Measurements from ENCODE around the gene HSFX3.
"Not testable (repeated sequence)": the region's sequence is repeated elsewhere in the genome, so short reads cannot be mapped to it uniquely, and the experiment has no call there.

Gene HSFX3

DNA sequence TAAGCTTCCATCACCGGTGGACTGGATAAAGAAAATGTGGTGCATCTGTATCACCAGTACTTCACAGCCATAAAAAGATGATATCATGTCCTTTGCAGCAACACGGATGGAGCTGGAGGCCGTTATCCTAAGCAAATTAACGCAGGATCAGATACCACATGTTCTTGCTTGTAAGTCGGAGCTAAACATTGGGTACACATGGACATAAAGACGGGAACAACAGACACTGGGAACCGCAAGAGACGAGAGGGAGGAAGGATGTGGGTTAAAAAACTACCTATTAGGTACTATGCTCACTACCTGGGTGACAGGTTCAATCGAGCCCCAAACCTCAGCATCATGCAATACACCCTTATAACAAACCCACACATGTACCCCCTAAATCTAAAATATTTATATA, 28.3 kb downstream of the HSFX3 start:
- DNase-seq (ENCODE audit: low read depth) = no peak
- no peak overlapping the region for H3K4me3 ChIP-seq (ENCODE audit: low read depth, low read length)

DNA sequence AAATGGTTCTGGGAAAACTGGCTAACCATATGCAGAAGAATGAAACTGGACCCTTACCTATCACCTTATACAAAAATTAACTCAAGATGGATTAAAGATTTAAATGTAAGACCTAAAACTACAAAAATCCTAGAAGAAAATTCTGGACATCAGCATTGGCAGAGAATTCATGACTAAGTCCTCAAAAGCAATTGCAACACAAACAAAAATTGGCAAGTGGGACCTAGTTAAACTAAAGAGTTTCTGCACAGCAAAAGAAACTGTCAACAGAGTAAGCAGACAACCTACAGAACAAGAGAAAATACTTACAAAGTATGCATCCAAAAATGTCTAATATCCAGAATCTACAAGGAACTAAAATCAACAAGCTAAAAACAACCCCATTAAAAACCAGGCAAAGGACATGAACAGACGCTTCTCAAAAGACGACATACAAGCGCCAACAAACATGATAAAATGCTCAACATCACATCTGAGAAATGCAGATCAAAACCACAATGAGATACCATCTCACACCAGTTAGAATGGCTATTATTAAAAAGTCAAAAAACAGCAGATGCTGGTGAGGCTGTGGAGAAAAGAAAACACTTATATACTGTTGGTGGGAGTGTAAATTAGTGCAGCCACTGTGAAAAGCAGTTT, 29.0 kb downstream of the HSFX3 start:
- DNase-seq (ENCODE audit: low read depth); H3K4me3 ChIP-seq (ENCODE audit: low read depth, low read length): not testable (repeated sequence)

- no peak overlapping the region for H3K4me3 ChIP-seq (ENCODE audit: low read depth, low read length)
- DNase-seq (ENCODE audit: low read depth) = no peak
Measured at GRCh38 chrX:149518236-149518635, 31.5 kb downstream of the HSFX3 start.

DNA sequence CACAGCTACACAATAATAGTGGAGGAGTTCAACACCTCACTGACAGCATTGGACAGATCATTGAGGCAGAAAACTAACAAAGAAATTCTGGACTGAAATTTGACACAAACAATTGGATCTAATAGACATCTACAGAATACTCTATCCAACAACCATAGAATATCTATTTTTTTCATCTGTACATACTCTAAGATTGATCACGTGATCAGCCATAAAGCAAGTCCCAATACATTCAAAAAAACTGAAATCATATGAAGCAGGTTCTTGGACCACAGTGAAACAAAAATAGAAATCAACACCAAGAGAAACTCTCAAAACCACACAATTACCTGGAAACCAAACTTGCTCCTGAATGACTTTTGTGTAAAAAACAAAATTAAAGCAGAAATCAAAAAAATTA, 32.4 kb downstream of the HSFX3 start:
- H3K4me3 ChIP-seq (ENCODE audit: low read depth, low read length) = no peak overlapping the region
- DNase-seq (ENCODE audit: low read depth) = no peak

GRCh38 chrX:149516604-149517003, 33.1 kb downstream of the HSFX3 start:
- H3K4me3 ChIP-seq (ENCODE audit: low read depth, low read length) = no peak overlapping the region
- DNase-seq (ENCODE audit: low read depth) = no peak

GRCh38 chrX:149515954-149516602, 33.6 kb downstream of the HSFX3 start:
- H3K4me3 ChIP-seq (ENCODE audit: low read depth, low read length) = no peak overlapping the region
- DNase-seq (ENCODE audit: low read depth) = no peak

GRCh38 chrX:149513825-149514428, 35.8 kb downstream of the HSFX3 start:
- H3K4me3 ChIP-seq (ENCODE audit: low read depth, low read length) = no peak overlapping the region
- DNase-seq (ENCODE audit: low read depth) = no peak

DNA sequence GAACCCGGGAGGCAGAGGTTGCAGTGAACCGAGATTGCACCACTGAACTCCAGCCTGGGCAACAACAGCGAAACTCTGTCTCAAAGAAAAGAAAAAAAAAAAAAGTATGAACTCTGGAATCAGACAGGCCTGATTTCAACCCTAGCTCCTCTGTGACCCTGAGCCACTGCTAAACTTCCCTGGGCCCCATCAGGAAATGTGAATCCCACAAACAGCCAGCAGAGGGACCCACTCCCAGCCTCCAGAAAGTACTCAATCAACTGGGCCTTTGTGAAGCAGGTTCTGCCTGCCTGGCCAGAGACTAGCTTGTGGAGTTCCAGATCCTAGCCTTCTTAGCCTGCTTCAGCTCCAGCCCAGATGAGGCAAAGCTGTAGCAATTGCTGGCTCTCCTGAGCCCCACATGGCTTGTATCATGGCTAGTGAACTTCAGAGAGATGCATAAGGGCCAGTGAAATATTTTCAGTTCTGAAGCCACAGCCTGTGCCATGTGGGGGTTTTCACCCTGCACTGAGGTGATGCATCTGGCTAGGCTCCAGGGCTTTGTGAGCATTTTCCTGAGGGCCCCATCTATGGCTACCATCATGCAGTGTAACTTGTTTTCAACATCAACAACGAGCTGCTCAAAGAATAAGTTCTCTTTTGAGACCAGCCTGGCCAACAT, 37.4 kb downstream of the HSFX3 start:
- no peak overlapping the region for H3K4me3 ChIP-seq (ENCODE audit: low read depth, low read length)
- no peak for DNase-seq (ENCODE audit: low read depth)

GRCh38 chrX:149511081-149511480, 38.6 kb downstream of the HSFX3 start:
- H3K4me3 ChIP-seq (ENCODE audit: low read depth, low read length) = no peak overlapping the region
- no peak for DNase-seq (ENCODE audit: low read depth)

DNA sequence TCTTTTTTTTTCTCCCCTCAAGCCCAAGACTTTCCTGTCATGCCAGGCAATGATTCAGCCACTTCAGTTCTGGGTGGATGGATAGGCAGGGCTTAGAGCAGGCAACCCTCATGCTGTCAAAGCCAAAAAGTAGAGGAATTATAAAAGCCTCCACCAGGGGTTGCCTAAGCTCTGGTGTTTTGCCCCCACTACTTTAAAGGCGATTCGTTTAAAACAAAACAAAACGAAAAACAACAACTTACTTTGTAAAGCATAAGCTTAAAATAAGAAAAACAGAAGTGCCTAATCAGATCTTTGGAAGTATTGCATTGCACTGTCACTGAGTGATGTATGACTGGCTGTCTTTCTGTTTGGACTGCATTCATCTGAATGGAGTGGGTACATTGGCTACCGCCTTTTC, 39.3 kb downstream of the HSFX3 start:
- DNase-seq (ENCODE audit: low read depth) = no peak
- no peak overlapping the region for H3K4me3 ChIP-seq (ENCODE audit: low read depth, low read length)

GRCh38 chrX:149508467-149508866, 41.3 kb downstream of the HSFX3 start:
- H3K4me3 ChIP-seq (ENCODE audit: low read depth, low read length) = no peak overlapping the region
- DNase-seq (ENCODE audit: low read depth) = no peak

DNA sequence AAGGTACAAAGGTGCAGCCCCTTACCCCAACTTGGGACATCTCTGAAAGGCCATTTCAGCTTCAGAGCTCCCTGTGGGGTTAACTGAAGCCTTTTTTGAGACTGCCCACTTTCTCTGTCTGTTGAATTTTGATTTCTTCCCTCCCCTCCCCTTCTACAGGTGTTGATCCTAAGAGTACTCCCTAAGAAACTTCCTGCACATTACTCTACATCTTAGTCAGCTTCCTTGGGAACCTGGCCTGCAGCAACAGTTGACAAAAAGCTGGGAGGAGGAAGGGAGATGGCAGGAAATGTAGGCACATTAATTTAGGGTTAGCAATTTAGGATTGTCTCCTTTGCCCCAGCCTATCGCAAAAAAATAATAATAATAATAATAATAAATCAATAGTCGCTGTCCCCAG, 43.4 kb downstream of the HSFX3 start:
- H3K4me3 ChIP-seq (ENCODE audit: low read depth, low read length) = no peak overlapping the region
- no peak for DNase-seq (ENCODE audit: low read depth)

GRCh38 chrX:149505671-149506070, 44.1 kb downstream of the HSFX3 start:
- DNase-seq (ENCODE audit: low read depth) = no peak
- no peak overlapping the region for H3K4me3 ChIP-seq (ENCODE audit: low read depth, low read length)

- H3K4me3 ChIP-seq (ENCODE audit: low read depth, low read length) = peak within 1 kb of the TSS; percentile 64
Measured at GRCh38 chrX:149504915-149505651, 44.6 kb downstream of the HSFX3 start, which contains the start of gene IDS. Gene IDS, minus strand, starts transcription at chrX:149505306. Its CDS starts 169 bp downstream, at chrX:149505137.

DNA sequence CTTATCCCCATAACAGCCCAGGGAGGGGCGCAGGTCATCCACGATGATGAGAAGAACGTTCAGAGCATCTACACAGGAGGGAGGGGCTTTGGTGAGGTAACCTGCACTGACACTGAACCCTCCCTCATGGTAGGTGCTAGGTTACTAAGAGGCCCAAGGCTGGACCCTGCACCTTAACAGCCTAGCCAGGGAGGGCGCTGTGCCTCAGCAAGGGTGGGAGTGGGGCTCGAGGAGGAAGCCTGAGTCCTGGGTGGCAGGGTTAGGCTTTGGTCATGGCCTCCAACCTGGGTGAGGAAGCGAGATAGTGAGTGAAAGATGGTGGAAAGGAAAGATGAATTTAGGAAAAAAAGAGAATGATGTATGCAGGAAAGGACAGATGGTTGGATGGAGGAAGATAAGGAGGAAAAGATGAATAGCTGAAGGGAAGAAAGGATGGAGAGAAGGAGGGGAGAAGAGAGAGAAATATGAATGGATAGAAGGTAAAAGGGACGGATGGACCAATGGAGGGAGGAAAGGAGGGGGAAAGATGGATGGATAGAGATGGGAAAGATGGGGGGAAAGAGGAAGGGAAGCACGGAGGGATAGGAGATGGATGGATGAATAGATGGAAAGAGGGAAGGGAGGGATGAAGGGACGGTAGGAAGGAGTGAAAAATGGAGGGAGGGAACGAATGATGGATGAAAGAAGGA, 45.4 kb downstream of the HSFX3 start:
- peak overlapping the region; percentile 64 for H3K4me3 ChIP-seq (ENCODE audit: low read depth, low read length)
- DNase-seq (ENCODE audit: low read depth) = no peak

More at GRCh38 chrX:149504915-149505651, 44.6 kb downstream of the HSFX3 start, which contains the start of gene IDS:
- DNase-seq (ENCODE audit: low read depth) = peak; percentile 65

DNA sequence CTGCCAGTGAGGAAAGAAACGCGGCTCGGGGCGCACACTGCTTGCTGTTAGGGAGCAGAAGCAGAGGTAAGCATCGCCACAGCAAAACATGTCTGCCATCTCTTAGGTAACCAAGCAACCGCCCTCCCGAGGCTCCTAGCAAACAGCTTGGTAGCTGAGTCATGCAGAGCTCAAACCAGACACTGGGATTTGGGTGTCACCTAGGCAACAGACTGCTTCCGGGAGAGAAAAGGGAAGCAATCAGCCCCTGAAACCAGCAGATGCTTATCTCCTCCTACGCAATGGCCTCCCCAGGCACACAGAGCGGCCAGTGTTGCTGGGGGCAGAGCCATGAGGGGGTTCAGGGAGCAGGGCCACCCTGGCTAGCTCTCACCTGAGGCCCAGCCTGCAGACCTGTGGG, 46.3 kb downstream of the HSFX3 start:
- peak overlapping the region; percentile 11 for H3K4me3 ChIP-seq (ENCODE audit: low read depth, low read length)
- not testable (repeated sequence) for DNase-seq (ENCODE audit: low read depth)

- H3K4me3 ChIP-seq (ENCODE audit: low read depth, low read length); DNase-seq (ENCODE audit: low read depth): not testable (repeated sequence)
Measured at GRCh38 chrX:149502923-149503322, 46.8 kb downstream of the HSFX3 start.

DNA sequence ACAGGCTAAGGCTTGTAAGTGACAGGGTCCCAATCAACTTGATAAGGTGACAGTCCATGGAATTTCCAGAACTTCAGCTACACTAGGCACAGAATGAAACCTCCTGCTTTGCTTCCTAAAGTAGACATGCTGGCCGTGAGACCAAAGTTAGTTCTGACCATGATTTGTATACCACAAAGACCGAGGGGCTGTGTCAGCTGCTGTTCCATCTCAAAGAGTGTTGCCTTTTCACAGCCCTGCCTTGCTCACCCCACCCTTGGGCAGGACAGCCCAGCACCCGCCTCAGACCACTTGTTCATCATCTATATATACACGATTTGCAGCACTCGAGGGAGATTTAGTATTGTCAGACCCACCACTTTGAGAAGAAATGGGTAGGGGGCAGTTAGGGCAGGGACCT, 50.0 kb downstream of the HSFX3 start:
- H3K4me3 ChIP-seq (ENCODE audit: low read depth, low read length) = no peak overlapping the region
- no peak for DNase-seq (ENCODE audit: low read depth)

- DNase-seq (ENCODE audit: low read depth) = no peak
Measured at GRCh38 chrX:149498767-149499166, 51.0 kb downstream of the HSFX3 start.

More at GRCh38 chrX:149498767-149499166, 51.0 kb downstream of the HSFX3 start:
- H3K4me3 ChIP-seq (ENCODE audit: low read depth, low read length) = no peak overlapping the region
